Stimulated activated naive CD4-positive, alpha-beta T cell (primary cell): ENCODE results near the gene ACVR2A.

ENCODE experiments used
- DNase-seq, 6 experiments: peaks; one replicate each; lab custom pipeline; 2025; lab: John Stamatoyannopoulos, UW

ACVR2A gene

GRCh38 chr2:147855316-147855715, 10.5 kb downstream of the ACVR2A start:
- no peak for DNase-seq

- no peak for DNase-seq
Observed at GRCh38 chr2:147855977-147856376, 11.1 kb downstream of the ACVR2A start.

- DNase-seq, result no peak
Observed at GRCh38 chr2:147860009-147860408, 15.2 kb downstream of the ACVR2A start.

GRCh38 chr2:147862859-147863516, 18.2 kb downstream of the ACVR2A start:
- peak in 1 of 6 experiments; percentile 16 for DNase-seq

GRCh38 chr2:147863835-147864234, 19.0 kb downstream of the ACVR2A start:
- DNase-seq, result no peak

GRCh38 chr2:147865560-147865959, 20.7 kb downstream of the ACVR2A start:
- no peak for DNase-seq

- no peak for DNase-seq
Observed at GRCh38 chr2:147867050-147867449, 22.2 kb downstream of the ACVR2A start.

- no peak for DNase-seq
Observed at GRCh38 chr2:147869934-147870333, 25.1 kb downstream of the ACVR2A start.

- DNase-seq, result no peak
Observed at GRCh38 chr2:147872967-147873366, 28.1 kb downstream of the ACVR2A start.

- no peak for DNase-seq
Observed at GRCh38 chr2:147873859-147874483, 29.1 kb downstream of the ACVR2A start.

GRCh38 chr2:147879846-147880245, 35.0 kb downstream of the ACVR2A start:
- DNase-seq, result no peak

GRCh38 chr2:147882631-147883030, 37.8 kb downstream of the ACVR2A start:
- DNase-seq, result no peak

GRCh38 chr2:147884830-147885229, 40.0 kb downstream of the ACVR2A start:
- no peak for DNase-seq

- no peak for DNase-seq
Observed at GRCh38 chr2:147886136-147886535, 41.3 kb downstream of the ACVR2A start.

GRCh38 chr2:147888680-147889079, 43.9 kb downstream of the ACVR2A start:
- no peak for DNase-seq

- DNase-seq, result no peak
Observed at GRCh38 chr2:147904051-147904450, 59.2 kb downstream of the ACVR2A start.

- DNase-seq, result no peak
Observed at GRCh38 chr2:147909178-147909577, 64.3 kb downstream of the ACVR2A start.

GRCh38 chr2:147910990-147911473, 66.2 kb downstream of the ACVR2A start:
- DNase-seq, result peak in 4 of 6 experiments; percentile 4 to 65 (median 42)

- no peak for DNase-seq
Observed at GRCh38 chr2:147913701-147914480, 69.1 kb downstream of the ACVR2A start.

GRCh38 chr2:147916067-147916466, 71.2 kb downstream of the ACVR2A start:
- DNase-seq, result no peak

GRCh38 chr2:147916723-147917122, 71.9 kb downstream of the ACVR2A start:
- DNase-seq, result no peak

- DNase-seq, result no peak
Observed at GRCh38 chr2:147917161-147917560, 72.3 kb downstream of the ACVR2A start.

GRCh38 chr2:147923846-147924245, 79.0 kb downstream of the ACVR2A start:
- no peak for DNase-seq
